SK-N-SH treated with all-trans-retinoic acid at 6 μM for 48 hours (cell line): ENCODE measurements around the gene SERTAD1.

Source experiments
- ATAC-seq: fragments of 200-7000 bp; cut with Tn5 transposase; 3 replicates; pipeline ENCODE4 v1.9.1; 2020; ENCODE audit warnings: mild to moderate bottlenecking, moderate library complexity
- ARNTL ChIP-seq: fragments of 450-650 bp; formaldehyde crosslinking; IDR thresholded peaks from 2 replicates; pipeline ENCODE4 v1.5.0; 2020; ENCODE audit warnings: low read depth, mild to moderate bottlenecking, moderate library complexity, borderline replicate concordance
- BACH2 ChIP-seq: fragments of 250-450 bp; sonication (Bioruptor Pico); IDR thresholded peaks from 2 replicates; pipeline ENCODE4 v1.9.0; 2021; ENCODE audit warnings: mild to moderate bottlenecking, borderline replicate concordance
- CREB5 ChIP-seq: fragments of 250-450 bp; sonication (Bioruptor Pico); IDR thresholded peaks from 2 replicates; pipeline ENCODE4 v1.5.1; 2020; ENCODE audit warnings: low read depth, mild to moderate bottlenecking, moderate library complexity
- CSDC2 ChIP-seq: fragments of 250-450 bp; sonication (Bioruptor Pico); IDR thresholded peaks from 2 replicates; pipeline ENCODE4 v1.5.0; 2020; ENCODE audit warnings: mild to moderate bottlenecking, moderate library complexity
- GLIS3 ChIP-seq: fragments of 250-450 bp; sonication (Bioruptor Pico); IDR thresholded peaks from 2 replicates; pipeline ENCODE4 v1.5.0; 2020; ENCODE audit warnings: mild to moderate bottlenecking, moderate library complexity
- ISL1 ChIP-seq: fragments of 250-450 bp; sonication (Bioruptor Pico); IDR thresholded peaks from 2 replicates; pipeline ENCODE4 v2.1.2; 2022; ENCODE audit warnings: mild to moderate bottlenecking, moderate library complexity
- OSR1 ChIP-seq: fragments of 250-450 bp; sonication (Bioruptor Pico); IDR thresholded peaks from 2 replicates; pipeline ENCODE4 v1.8.0; 2022; ENCODE audit warnings: moderate library complexity, mild to moderate bottlenecking, inconsistent platforms
- PATZ1 ChIP-seq: fragments of 250-450 bp; sonication (Bioruptor Pico); IDR thresholded peaks from 2 replicates; pipeline ENCODE4 v1.8.0; 2020; ENCODE audit warnings: mild to moderate bottlenecking, moderate library complexity, borderline replicate concordance
- POU6F1 ChIP-seq: fragments of 250-450 bp; sonication (Bioruptor Pico); IDR thresholded peaks from 2 replicates; pipeline ENCODE4 v1.8.0; 2021; ENCODE audit warnings: low read depth, mild to moderate bottlenecking, moderate library complexity, borderline replicate concordance
- PPARA ChIP-seq: fragments of 250-450 bp; sonication (Bioruptor Pico); IDR thresholded peaks from 2 replicates; pipeline ENCODE4 v1.5.0; 2020; ENCODE audit warnings: mild to moderate bottlenecking, borderline replicate concordance
- RARB ChIP-seq: fragments of 250-450 bp; sonication (Bioruptor Pico); IDR thresholded peaks from 2 replicates; pipeline ENCODE4 v1.8.0; 2021; ENCODE audit warnings: mild to moderate bottlenecking, moderate library complexity
- SNAI2 ChIP-seq: fragments of 250-450 bp; sonication (Bioruptor Pico); IDR thresholded peaks from 2 replicates; pipeline ENCODE4 v1.5.0; 2020; ENCODE audit warnings: mild to moderate bottlenecking, moderate library complexity
- TCF4 ChIP-seq: fragments of 250-450 bp; sonication (Bioruptor Pico); IDR thresholded peaks from 2 replicates; pipeline ENCODE4 v1.8.0; 2021; ENCODE audit warnings: mild to moderate bottlenecking, moderate library complexity, borderline replicate concordance
- TOX ChIP-seq: fragments of 250-450 bp; sonication (Bioruptor Pico); IDR thresholded peaks from 2 replicates; pipeline ENCODE4 v1.8.0; 2021; ENCODE audit warnings: mild to moderate bottlenecking, moderate library complexity, borderline replicate concordance
- TSHZ2 ChIP-seq: fragments of 250-450 bp; sonication (Bioruptor Pico); IDR thresholded peaks from 2 replicates; pipeline ENCODE4 v1.5.0; 2020; ENCODE audit warnings: mild to moderate bottlenecking, moderate library complexity
- ZFP30 ChIP-seq: fragments of 450-650 bp; formaldehyde crosslinking; IDR thresholded peaks from 2 replicates; pipeline ENCODE4 v1.5.0; 2022; ENCODE audit warnings: mild to moderate bottlenecking, moderate library complexity
- ZNF565 ChIP-seq: fragments of 450-650 bp; formaldehyde crosslinking; conservative IDR thresholded peaks from 2 replicates; pipeline ENCODE4 v1.5.0; 2020; ENCODE audit warnings: low read depth, mild to moderate bottlenecking, moderate library complexity
- ZNF70 ChIP-seq: fragments of 450-650 bp; formaldehyde crosslinking; IDR thresholded peaks from 2 replicates; pipeline ENCODE4 v1.5.0; 2020; ENCODE audit warnings: mild to moderate bottlenecking, moderate library complexity
- ZNF8 ChIP-seq: fragments of 450-650 bp; formaldehyde crosslinking; IDR thresholded peaks from 2 replicates; pipeline ENCODE4 v1.5.0; 2020; ENCODE audit warnings: mild to moderate bottlenecking, moderate library complexity

Gene SERTAD1

DNA sequence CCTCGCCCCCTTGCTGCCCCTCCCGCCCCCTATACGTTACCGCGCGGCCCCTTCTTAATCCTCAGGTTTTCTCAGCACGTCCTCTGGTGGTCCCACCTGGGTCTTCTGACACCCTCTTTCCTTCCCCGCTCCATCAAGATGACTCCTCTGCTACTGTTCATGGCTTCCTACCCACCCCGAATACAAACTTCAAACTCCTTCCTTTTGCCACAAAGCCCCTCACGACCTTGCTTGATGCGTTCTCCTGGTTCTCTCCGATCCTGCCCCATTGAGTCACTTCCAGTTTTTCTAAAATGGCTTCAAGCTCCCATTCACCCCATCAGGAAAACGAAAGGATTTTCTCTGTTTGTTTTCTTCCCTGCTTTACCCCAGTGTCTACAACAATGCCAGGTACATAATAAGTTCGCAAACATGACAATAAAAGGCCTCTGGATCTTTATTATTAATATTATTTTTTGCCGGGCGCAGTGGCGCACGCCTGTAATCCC, 19.1 kb upstream of the SERTAD1 start (continued):
- TF ChIP-seq PATZ1 (CRISPR knock-in tag): no peak
- no peak for TF ChIP-seq ZNF8 (CRISPR knock-in tag)
- TF ChIP-seq SNAI2 (CRISPR knock-in tag): no peak
- TF ChIP-seq RARB (CRISPR knock-in tag): no peak
- no peak for TF ChIP-seq ARNTL (CRISPR knock-in tag)
- no peak for TF ChIP-seq TOX (CRISPR knock-in tag)
- no peak for TF ChIP-seq POU6F1 (CRISPR knock-in tag)
- TF ChIP-seq ZNF70 (CRISPR knock-in tag): no peak; the same call in 1 of the 2 replicates
- TF ChIP-seq, all 23 proteins: peak for 0

DNA sequence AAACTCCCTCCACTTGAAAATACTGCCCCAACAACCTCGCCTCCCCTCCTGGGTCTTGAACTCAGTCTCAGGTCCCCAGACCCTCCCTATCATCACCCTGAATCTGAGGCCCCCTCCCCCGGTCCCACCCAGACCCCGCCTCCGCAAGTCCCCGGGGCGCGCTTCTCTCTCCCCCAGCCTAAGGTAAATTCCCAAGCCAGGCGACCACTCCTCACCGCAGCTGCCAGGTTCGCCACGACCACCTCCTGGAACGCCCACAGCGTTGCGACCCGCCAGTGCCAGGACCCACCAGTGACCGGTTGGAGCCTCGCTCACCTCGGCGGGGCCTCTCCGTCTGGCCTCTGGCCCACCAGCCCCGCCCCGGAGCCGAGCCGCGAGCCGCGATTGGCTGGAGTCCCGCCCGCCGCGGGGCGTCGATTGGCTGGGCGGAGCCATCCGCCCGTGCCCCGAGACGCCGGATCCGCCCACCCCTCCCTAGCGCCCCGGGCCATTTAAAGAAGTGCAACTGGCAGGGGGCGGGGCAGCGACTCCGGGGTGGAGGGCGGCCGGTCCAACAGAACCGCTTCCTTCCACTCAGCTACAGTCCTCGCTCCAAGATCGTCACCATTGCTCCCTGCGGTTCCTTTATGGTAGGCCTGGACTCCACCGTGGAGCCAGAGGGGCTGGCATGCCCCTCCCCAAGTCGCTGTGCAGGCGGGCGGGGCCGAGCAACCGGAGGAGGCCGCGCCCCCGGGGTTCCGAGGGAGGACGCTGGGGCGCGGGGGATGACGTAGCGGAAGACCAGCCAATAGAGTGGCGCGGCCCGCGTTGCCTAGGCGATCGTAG, 18.4 kb upstream of the SERTAD1 start, which contains the start of gene SERTAD3:
SERTAD3 (minus strand) TSS at position 336 of the 825 bp plus-strand sequence. CDS start 2,255 bp downstream, outside the sequence.
- ATAC-seq: peak; percentile 82
- TF ChIP-seq PPARA (CRISPR knock-in tag): no peak
- no peak for TF ChIP-seq CREB5 (CRISPR knock-in tag)
- no peak for TF ChIP-seq ZFP30
- no peak for TF ChIP-seq ISL1 (CRISPR knock-in tag)
- no peak for TF ChIP-seq TSHZ2 (CRISPR knock-in tag)
- TF ChIP-seq PATZ1 (CRISPR knock-in tag): no peak
- no peak for TF ChIP-seq GLIS3 (CRISPR knock-in tag)
- no peak for TF ChIP-seq TCF4 (CRISPR knock-in tag)
- TF ChIP-seq BACH2 (CRISPR knock-in tag): no peak
- TF ChIP-seq RARB (CRISPR knock-in tag): no peak
- no peak for TF ChIP-seq ZNF70 (CRISPR knock-in tag)
- TF ChIP-seq POU6F1 (CRISPR knock-in tag): no peak
- TF ChIP-seq ZNF8 (CRISPR knock-in tag): no peak
- no peak for TF ChIP-seq OSR1
- no peak for TF ChIP-seq CSDC2 (CRISPR knock-in tag)
- no peak for TF ChIP-seq ZNF565 (CRISPR knock-in tag)
- no peak for TF ChIP-seq SNAI2 (CRISPR knock-in tag)
